MV-4-11 (cell line): ENCODE results near the gene TXNDC17.
"Not testable (repeated sequence)": the region's sequence is repeated elsewhere in the genome, so short reads cannot be mapped to it uniquely, and the experiment has no call there.

Experiments used
- DNase-seq: peaks from one replicate; lab custom pipeline; 2025; lab: John Stamatoyannopoulos, UW

Gene TXNDC17

DNA sequence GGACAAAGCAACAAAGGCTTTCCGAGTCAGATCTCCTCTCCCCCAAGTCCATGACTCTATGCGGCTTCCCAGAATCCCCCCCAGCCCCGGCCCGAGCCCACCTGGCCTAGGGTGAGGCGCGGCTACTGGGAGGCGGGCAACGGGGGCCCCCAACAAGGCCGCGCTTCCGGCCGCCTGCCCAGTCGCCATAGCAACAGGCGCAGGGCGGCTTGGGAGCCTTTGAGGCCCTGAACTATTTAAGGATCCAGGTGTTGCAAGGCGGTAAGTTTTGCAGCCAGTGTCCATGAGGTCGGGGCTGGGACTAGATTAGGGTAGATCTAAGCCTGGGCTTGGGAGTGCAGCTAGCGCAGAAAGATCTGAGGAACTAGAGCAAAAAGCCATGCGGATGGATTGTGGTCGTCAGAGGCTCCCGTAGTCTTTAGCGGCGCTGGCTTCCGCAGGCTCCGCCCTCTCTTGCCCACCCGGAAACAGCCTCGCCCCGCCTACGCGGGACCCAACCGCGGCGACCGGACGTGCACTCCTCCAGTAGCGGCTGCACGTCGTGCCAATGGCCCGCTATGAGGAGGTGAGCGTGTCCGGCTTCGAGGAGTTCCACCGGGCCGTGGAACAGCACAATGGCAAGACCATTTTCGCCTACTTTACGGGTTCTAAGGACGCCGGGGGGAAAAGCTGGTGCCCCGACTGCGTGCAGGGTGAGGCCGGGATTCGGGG is at the start of gene TXNDC17, which contains the start of gene KIAA0753:
Gene TXNDC17 (plus strand): TSS at position 525 of the 711 bp plus-strand sequence. CDS start 23 bp downstream, at position 548.
Gene KIAA0753 (minus strand): TSS at position 176 of the 711 bp plus-strand sequence. CDS start 5,608 bp downstream, outside the sequence.
- peak; percentile 90 for DNase-seq

DNA sequence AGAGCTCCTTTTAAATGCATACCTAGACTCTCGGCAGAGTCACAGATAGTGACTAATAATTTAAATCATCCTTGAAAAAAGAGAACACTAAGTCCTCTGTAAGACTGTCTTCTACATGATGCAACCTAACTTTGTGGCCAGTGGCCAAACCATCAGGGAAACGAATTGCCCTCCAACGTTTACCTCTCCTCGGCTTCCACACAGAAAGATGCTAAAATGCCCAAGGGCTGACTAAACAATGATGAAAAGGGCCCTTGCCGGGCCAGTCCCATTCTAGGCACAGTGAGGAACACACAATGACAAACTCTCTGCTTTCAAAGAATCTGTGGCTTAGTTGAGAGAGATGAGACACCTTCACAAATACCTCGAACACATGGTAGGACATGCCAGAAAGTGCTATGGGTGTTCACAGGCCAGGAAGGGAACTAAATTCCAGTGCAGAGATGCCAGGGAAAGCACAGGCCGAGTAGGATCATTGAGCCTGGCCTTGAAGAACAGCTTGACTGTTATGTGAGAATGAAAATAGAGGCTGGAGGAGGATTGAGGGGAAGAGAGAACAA is 49.2 kb upstream of the TXNDC17 start:
- peak; percentile 32 for DNase-seq

DNA sequence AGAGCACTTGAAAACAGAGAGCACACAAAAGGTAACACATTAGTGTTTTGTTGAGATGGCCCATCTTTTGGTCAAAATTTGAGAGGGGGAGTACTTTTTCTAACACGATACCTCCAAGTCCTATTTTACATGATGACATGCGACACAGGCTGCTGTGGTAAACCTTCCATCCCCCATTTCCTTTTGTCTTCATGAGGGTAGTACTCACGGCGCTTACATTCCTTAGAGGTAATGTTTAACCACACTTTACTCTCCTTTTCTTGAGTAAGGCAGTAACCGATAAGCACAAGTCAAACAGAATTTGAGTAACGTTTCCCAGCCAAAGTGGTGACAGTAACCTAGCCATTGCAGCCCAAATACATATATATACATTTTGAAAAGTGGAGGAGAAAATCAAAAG is 48.7 kb upstream of the TXNDC17 start:
- DNase-seq: no peak

DNA sequence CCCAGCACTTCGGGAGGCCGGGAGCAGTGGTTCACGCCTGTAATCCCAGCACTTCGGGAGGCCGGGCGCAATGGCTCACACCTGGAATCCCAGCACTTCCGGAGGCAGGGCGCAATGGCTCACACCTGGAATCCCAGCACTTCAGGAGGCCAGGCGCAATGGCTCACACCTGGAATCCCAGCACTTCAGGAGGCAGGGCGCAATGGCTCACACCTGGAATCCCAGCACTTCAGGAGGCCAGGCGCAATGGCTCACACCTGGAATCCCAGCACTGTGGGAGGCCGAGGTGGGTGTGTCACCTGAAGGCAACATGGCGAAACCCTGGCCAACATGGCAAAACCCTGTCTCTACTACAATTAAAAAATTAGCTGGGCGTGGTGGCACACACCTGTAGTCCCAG is 47.5 kb upstream of the TXNDC17 start:
- not testable (repeated sequence) for DNase-seq

DNA sequence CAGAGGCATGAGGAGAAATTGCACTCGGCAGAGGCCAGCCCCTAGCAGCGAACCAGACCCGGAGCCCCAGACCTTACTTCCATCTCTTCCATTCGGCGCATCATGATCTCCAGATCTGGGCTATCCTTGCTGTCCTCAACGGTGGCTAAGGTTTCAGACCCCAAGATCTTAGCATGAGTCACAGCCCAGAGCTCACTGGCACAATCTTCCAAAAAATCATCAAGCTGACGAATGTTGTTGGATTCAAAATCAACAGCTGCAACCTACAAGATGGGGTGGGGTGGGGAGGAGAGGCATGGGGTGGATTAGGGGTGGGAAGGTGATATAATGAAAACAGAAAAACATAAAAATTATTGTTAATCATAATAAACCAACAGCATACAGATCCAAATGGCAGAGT is 44.8 kb upstream of the TXNDC17 start:
- DNase-seq: no peak

DNA sequence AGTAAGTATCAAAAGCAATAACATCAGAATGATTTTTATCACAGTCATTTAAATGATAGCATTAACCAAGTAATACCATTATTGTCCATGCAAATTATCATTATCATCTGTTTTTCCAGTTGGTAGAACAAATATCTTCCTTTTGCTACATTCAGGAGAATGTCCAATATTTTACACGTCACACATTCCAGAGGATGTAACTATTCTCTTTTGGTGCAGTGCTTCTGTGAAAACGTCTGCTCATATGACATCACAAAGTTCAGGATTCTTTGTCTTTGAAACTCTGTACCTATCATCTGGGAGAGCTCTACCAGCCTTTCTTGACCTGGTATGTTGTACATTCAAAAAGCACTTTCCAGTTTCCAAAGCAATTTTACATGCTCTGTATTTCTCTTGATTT is 44.3 kb upstream of the TXNDC17 start:
- DNase-seq: no peak

DNA sequence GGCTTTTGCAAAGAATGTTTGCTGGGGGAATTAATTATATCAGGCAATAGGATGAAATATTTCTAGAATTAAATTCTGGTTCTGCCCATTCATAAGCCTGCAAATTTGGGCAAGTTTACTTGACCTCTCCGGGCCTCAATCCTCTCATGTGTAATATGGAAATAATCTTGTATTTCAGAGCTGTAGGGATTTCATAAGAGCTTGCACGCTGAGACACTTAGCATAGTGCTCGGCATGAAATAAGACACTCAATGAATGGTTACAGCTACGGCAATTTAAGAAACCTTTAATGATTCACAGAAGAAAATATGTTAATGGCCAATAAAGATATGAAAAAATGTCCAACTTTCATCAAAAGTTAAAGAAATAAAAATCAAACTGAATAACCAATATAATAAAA is 43.9 kb upstream of the TXNDC17 start:
- no peak for DNase-seq

DNA sequence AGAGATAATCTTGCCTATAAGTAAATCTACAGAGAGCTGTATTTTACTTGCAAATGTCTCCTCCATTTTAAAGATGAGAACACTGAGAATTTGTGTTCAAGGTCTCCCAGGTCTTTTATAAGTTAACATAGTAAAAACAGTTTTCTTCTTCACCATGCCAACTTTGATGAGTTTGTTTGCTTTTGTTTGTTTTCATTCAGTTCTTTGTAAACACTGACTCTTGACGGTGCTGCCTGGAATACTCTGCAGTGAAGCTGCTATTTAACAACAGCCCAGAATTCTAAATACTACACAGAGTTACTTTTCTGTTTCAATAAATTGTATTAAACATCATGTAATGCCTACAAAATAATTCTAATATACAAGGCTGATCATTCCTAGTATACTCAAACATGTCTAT is 43.1 kb upstream of the TXNDC17 start:
- DNase-seq: no peak

DNA sequence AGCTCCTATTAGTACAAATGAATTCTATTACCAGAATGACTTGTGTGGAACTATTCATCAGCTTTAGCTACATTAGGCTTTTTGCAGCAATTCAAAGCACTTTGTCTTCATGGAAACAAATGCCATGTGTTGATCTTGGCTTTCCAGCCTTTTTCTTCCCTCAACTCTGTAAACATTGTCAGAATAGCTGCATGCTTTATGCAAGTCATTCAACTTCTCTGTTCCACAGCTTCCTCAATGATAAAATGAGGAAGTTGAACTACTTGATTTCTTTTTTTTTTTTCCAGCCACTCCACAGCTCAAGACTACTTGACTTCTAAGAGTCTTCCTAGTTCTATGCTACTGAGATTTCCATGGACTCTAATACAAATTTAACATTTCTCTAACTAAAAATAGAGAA is 41.5 kb upstream of the TXNDC17 start:
- DNase-seq: peak; percentile 91

DNA sequence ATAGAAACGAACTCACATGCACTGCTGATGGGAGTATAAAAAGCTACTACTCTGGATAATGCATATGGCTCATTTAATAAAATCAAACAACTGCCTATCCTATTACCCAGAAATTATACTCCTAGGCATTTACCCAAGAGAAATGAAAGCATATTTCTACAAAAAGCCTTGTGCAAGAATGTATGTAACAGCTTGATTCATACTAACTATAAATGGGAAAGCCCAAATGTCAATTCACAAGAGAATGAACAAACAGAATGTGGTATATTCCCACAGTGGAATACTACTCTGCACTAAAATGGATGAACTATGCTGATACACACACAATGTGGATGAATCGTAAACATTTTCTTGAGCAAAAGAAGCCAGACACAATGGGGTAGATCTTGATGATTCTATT is 38.7 kb upstream of the TXNDC17 start:
- no peak for DNase-seq

DNA sequence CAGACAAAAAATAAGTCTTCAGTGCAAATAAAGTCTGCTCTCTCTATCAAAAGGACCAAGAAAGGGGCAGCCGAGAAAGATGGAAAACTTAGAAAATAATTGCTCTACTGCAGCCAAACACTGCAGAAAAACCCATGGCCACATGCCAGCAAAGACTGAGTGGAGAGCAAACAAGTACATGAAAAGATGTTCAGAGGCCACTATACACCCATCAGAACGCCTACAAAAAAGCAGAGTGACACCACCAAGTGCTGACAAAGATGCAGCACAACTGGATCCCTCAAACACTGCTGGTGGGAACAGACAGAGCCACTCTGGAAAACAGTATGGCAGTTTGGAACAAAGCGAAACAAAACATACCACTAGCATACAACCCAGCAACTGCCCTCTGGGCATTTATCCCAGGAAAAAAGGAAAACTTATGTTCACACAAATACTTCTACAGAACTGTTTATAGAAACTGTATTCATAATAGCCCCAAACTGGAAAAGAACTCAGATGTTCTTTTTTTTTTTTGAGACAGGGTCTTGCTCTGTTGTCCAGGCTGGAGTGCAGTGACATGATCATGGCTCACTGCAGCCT is 37.0 kb upstream of the TXNDC17 start:
- DNase-seq: no peak

DNA sequence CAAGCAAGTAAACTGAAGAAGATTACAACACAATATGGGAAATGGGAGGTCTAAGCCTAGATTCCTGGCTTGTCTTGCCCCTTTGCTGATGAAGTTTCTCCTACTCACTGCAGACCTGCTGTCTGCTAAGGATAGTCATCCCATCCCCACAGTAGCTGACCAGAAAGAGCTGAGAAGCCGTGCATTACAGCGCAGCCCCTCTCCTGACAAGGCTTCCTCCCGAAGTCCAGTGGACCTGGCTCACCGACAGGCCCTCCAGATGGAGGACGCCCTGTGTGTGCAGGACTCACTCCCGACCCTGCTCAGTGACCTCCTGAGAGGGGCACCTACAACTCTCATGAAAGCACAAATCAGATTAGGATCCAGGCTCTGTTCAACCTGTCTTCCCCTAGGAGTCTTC is 35.7 kb upstream of the TXNDC17 start:
- no peak for DNase-seq

DNA sequence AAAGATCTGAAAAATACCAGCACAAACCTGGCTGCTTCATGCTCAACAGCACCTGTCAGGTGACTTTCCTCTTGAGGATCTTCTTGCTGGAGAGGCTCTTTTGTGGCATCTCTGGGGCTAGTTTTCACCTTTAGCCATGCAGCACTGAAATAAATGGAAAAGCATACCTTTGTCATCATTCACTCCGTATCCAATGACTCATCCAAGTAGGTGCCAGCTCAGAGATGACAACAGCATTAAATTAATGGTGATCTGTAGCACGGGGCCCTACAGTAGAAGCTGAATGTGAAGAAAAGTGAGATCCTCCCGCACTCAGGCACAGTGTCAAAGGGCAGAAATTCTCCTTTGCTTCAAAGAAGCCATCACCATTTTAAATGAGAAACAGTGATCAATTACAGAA is 32.5 kb upstream of the TXNDC17 start:
- no peak for DNase-seq

DNA sequence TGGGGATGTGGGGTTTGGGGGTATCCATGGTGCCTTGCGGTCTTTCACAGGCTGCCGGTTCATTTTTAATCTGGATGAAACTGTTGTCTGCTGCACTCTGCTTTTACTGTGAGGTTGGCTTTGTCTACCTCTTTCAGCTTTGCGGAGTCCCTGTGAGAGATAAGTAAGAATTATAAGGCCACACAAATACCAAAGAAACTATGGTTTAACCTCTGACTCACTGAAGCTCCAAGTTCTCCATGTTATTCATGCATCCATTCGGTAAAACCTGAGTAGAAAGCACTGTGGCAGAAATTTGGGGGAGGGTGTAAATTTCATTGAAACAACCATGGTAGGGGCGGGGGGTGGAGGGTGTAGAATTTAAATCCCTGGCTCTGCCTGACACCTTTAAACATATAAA is 30.8 kb upstream of the TXNDC17 start:
- no peak for DNase-seq

DNA sequence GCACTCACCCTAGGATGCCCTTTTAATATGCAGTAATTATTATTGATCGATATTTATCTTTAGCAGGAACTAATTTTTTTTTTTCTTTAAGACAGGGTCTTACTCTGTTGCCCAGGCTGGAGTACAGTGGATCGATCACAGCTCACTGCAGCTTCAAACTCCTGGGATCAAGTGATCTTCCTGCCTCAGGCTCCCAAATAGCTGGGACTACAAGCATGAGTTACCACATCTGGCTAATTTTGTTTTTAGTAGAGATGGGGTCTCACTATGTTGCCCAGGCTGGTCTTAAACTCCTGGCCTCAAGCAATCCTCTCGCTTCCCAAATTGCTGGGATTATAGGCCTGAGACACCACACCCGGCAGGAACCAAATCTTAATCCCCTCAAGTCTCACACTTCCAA is 29.6 kb upstream of the TXNDC17 start:
- no peak for DNase-seq

DNA sequence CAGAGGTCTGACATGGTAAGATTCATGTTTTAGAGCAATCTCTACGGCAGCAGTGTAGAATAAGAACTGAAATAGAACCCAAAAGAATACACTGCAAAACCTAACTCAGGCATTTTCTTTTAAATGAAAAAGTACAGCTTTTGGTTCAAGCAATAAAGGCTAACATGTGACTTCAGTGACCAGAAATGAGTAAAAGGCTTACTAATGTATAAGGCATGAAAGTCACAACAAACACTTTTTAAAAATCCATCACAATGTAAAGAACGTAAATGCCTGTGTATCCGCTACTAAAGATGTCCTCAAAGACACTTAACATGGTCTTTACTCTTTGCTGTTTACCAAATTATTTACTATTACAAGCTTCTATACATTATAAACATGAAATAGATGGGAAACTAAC is 16.9 kb upstream of the TXNDC17 start:
- no peak for DNase-seq

DNA sequence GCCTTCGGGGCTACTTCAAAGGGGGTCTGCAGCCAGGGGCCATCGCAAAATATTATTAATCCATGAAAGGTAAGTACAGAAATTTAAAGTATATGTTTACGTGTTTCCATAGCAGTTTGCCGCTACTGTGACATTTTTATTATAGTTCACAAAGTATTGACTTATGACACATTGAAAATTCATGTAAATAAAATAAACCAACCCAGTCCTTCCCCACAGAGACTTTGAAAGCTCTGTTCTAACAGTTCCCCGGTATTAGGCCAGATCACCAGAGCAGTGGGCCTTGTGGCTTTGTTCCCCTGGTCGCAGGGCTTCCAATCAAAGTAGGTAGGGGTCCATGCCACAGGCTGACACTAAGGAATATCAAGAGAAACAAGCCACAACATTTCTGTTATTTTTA is 14.2 kb upstream of the TXNDC17 start:
- no peak for DNase-seq

DNA sequence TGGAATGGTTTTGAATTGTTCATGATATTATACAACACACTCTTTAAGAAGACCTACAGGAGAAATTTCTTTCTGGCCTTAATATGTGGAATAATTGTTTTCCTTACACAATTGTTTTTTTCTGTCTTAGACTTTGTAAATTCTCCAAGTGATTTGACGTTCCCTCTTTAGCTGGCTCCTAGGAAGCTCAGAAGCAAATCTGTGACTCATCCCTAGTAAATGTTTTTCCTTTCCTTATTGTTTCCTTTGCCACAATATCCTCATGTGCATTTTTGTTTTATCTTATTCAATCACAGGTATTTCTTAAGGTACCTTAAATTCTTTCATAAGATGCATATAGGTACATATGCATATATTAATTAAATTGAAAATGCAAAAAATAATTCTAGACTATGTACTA is 13.8 kb upstream of the TXNDC17 start:
- no peak for DNase-seq

DNA sequence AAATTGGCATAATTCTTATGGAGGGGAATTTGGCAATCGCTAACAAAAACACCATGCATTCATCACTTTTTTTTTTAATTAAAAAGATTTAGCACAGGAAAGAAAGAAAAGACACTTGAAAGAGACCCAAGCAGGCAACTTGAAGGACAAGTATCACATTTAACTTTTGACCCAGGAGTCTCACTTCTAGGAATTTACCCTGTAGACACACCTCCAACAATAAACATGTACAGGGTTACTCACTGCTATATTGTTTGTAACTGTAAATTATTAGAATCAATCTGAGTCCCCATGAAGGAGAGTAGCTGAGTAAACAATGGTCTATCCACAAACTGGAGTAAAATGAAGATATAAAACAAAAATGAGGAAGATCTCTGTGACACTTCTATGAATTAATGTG is 10.5 kb upstream of the TXNDC17 start:
- no peak for DNase-seq

DNA sequence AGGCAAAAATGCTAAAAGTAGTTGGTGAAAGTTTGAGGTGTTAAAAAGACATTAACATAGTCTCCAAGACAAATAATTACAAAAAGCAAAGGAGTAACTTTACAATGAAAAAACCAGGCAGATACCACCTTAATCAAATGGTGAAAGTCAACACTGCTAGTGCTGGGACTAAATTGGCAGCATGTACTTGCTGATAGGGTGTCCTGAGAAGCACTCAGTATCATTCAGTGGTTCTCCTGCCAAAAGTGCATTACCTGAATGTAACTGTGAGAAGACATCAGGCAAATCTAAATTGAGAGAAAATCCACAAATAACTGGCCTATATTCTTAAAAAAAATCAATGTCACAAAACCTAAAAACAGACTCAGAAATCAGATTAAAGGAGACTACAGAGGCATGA is 8.3 kb upstream of the TXNDC17 start:
- DNase-seq: no peak

DNA sequence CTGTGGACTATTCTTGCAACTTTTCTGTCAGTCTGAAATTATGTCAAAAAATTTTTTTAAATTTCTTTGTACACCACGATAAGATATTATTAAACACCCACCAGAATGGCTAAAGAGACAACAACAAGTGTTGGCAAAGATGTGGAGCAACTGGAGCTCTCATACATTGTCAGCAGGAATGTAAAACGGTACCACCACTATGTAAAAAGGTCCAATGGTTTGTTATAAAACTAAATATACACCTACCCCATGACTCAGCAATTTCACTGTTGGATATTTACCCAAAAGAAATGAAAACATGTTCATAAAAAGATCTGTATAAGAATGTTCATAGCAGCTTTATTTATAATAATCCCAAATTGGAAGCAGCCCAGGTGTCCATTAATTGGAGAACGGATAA is 7.6 kb upstream of the TXNDC17 start:
- DNase-seq: no peak

DNA sequence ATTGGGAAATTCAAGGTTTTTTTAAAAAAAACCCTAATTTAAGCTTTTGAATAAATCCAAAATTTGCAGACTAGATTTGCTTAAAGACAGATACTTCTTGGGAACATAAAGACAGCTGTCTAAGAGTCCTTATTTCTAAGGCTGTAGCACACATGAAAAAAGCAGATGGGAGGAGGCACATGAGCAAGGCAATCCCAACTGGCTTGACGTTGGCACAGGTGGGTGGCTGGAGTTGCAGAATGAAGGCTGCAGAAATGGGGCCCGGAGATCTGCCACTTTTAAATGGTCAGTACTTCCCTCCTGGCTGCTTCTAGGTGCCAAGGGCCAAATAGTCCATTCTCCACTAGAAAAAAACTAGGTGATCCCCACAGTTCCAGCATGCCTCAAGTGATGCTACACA is 4.8 kb upstream of the TXNDC17 start:
- no peak for DNase-seq

DNA sequence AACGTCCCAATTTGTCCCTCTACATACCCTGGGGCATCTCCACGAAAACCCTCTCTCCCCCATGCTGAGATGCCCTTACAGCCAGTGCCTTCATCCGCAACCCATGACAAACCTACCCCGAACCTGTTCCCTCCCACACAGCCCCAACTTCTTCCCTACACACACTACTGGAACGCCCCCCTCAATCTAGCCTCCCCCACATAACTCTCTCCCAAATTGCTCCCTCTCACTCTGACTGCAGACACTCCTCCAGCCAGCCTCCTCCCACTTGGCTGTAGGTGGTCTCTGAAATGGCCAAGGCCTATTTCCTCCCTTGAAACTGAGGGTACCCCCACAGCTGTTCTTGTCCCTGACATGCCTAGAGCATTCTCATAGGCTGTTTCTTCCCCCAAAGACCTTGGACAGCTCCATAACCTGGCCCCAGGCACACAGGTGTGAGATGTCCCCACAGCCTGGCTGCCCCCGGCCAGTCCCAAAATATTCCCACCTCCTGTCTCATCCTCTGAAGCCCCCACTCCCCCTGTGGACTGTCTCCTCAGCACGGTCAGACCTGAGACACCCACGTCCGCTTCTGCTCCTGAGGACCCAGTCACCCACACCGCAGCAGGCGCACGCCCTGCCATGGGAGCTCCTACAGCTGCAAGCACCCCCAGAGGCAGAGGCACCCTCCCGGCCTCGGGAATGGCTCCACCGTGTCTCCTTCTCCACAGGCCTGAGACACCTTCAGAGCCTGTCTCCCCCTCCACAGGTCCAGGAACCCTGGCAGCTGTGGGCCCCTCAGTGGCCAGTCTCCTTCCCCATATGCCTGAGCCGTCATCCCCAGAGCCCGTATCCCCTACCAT is 4.0 kb upstream of the TXNDC17 start:
- DNase-seq: no peak
